Measurements from ENCODE around the gene ENPP1.

GRCh38 chr6:131886517-131886916 lies 78.7 kb downstream of the ENPP1 start:
- TF ChIP-seq FOS (IDR thresholded peaks at IDR 0.05; ENCODE audit: low read depth, low read length) (no peak), CTCF (conservative IDR thresholded peaks at IDR 0.05; ENCODE audit: low read depth, low read length) (no peak)

All from IMR-90 (cell line).